HG02852 (cell line): Measurements from ENCODE around the gene PLD2.

Source experiments
- ATAC-seq: cut with Tn5 transposase; IDR thresholded peaks from one replicate; pipeline ENCODE4 v1.9.1; 2021; ENCODE audit warnings: mild to moderate bottlenecking, moderate library complexity; ENCODE audit not compliant: unreplicated experiment

Gene PLD2

GRCh38 chr17:4806777-4807604, at the start of gene PLD2:
PLD2 (plus strand) TSS chr17:4807152; CDS start chr17:4807773, 621 bp downstream.
- ATAC-seq = peak; percentile 92

DNA sequence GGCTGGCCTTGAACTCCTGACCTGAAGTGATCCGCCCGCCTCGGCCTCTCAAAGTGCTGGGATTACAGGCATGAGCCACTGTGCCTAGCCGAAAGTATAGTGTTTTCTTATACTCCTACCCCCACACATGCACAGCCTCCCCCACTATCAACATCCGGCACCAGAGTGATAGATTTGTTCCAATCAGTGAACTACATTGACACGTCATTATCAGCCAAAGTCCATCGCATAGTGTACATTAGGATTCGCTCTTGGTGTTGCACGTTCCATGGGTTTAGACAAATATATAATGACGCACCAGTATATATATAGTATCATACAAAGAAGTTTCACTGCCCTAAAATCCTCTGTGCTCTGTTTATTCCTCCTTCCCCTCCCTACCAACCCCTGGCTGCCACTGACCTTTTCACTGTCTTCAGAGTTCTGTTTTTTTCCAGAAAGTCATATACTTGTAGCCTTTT, 47.1 kb upstream of the PLD2 start:
- no peak for ATAC-seq

DNA sequence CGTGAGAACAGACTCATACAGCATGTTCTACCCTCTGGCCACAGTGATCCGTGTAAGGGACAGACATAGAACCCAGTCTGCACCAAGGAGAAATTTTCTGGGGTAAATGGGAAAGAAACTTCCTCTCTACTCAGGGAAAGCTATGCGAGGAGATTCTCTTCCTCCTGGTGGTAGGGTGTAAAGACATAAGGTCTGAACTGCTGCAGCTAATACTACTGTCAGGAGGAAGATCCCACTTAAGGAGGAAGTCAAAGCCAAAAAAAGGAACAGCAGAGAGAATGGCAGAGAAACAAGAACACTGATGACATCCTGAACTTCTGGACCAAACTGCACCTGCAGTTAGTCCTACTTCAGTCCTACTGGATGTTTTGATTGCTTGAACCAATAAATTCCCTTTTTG, 42.4 kb upstream of the PLD2 start:
- ATAC-seq = no peak

- ATAC-seq = no peak
These were observed 40.8 kb upstream of the PLD2 start for GRCh38 chr17:4766201-4766600.

GRCh38 chr17:4766723-4767122, 40.2 kb upstream of the PLD2 start:
- no peak for ATAC-seq

DNA sequence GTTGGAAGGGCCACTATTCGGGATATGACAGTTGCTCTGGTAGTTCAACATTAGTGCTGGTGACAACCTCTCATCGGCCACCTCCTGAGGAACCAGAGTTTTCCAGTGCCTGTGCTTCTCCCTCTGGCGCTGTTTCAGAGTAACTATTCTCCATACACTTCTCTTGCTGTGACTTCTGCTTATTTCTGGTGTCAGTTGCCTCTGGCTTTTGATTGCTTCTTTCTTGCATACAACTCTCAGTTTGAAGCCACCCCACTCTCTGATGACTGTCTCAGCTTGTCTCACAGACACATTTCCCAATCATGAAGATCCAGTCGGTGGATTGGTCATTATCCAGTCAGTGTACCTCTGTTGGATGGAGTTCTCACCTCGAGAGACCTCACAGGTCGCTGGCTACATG, 38.7 kb upstream of the PLD2 start:
- ATAC-seq = no peak

GRCh38 chr17:4769628-4770027, 37.3 kb upstream of the PLD2 start:
- no peak for ATAC-seq

DNA sequence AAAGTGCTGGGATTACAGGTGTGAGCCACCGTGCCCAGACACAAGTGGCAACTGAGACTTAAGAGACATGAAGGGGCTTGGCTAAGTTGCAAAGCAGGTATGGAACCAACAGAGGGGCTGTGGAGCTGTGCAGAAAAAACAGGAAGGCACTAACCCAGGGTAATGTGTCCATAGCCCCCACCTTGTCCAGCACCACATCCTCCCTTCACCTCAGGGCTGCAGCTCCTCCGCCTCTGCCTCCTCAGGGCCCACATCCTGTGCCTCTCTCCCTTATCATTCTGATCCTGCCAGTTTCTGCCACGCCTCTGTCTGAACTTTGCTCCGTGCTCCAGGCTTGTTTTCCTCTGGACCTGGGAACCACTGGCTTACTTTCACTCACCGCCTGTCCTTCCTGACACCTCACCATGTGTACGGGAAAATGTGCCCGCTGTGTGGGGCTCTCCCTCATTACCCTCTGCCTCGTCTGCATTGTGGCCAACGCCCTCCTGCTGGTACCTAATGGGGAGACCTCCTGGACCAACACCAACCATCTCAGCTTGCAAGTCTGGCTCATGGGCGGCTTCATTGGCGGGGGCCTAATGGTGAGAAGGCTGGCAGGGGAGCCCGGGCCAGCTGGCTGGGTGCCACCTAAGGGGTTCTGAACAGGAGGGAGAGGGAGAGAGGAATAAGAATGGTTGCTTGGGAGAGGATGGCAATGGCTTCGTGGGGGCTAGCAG, 35.3 kb upstream of the PLD2 start, which contains the start of gene TM4SF5:
Gene TM4SF5, plus strand, starts transcription at position 368 of the 716 bp plus-strand sequence. Its CDS starts 37 bp downstream, at position 405.
- ATAC-seq = no peak

DNA sequence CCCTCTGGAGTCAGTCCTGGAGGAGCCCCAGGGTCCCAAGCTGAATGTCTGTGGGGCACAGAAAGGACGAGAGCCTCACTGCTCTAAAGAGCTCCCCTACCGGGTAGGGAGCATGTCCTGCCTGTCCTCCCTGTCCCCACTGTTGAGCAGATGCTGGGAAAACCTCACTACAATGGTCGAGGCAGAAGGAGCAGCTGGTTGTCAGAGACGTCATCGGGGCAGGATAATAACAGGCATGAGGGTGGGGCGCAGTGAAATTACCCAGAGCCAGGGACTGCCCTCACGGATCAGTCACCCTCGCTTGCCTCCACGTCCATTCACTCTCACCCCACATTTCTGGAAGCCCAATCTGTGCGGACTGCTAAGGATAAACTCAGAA, 34.7 kb upstream of the PLD2 start:
- ATAC-seq = no peak

GRCh38 chr17:4777969-4778760, 28.8 kb upstream of the PLD2 start:
- no peak for ATAC-seq

- ATAC-seq = no peak
These were observed 26.5 kb upstream of the PLD2 start for GRCh38 chr17:4780325-4780955.

GRCh38 chr17:4782652-4783051, 24.3 kb upstream of the PLD2 start:
- ATAC-seq = no peak

DNA sequence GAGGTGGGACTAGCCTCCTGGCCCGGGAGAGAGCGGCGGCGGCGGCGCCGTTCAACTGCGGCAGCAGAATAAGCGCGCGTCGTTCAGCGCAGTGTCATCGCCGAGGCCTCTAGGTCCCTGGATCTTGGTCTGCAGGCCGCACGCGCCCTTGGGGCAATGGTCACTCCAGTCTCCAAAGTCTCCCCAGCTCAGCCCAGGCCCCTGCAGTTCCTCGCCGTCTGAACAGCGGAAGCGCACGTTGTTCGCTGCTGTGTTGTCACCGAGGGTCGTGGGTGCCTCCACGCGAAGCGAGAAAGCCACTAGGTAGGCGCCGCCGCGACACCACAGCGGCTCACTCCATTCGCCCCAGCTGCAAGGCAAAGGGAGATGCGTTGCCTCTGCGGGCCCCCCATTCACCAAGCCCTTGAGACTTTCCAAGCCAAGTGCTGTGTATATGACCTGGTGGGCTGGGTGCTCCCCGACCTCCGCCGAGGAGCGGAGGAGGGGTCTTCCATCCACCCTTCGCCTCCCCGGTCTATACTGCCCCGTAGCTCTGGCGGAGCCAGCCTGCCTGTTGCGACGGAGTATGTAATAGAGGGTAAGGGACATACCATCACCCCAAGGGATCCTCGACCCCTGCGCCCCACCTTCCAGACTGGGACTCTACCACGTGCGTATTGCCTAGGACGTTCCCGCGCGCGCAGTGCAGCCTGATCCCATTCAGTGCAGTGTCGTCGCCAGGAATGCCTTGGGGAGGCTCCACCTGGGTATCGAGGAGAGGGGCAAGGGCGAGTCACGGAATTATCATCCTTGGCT, 21.4 kb upstream of the PLD2 start:
- no peak for ATAC-seq

GRCh38 chr17:4786106-4786511, 20.8 kb upstream of the PLD2 start, which contains the start of gene VMO1:
VMO1 (minus strand) TSS chr17:4786364; CDS start chr17:4786352, 12 bp downstream.
- no peak for ATAC-seq

DNA sequence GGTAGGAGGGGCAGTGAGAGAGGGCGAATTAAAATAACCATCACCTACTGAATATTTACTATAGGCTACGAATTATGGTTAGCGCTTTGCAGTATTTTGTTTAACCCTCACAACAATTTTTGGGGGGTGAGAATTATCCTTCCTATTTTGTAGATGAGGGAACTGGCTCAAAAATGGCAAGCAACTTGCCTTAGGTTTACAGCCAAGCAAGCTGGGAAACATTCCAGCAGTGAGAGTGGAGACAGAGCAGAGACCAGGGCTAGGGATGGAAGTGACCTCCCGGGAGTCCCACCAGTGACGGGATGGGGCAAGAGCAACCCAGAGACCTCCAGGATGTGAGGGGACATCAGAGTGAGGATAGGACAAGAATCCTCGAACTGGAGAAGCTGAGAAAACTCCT, 20.4 kb upstream of the PLD2 start:
- no peak for ATAC-seq

DNA sequence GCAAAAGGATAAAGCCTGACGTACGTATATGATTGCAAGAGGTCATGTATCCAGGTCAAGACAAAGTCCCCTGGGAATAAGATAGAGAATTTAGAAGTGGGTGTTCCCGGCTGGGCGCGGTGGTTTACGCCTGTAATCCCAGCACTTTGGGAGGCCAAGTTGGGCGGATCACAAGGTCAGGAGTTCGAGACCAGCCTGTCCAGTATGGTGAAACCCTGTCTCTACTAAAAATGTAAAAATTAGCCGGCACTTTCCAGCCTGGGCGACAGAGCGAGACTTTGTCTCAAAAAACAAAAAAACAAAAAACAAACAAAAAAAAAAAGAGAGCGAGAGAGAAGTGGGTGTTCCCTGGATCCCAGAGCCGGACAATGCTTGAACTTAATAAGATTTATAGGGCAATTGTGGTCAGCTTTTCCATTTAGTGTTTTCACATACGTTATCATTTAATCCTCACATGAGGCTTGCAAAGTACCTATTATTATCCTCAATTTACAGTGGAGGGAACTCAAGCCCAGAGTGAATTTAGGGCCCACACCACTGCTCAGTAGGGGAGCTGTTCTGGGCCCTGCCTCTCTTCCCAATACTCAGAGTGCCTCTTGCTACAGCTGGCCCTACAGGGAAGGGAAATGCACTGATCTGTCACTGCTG, 18.7 kb upstream of the PLD2 start:
- no peak for ATAC-seq

- peak; percentile 19 for ATAC-seq
These were observed 17.9 kb upstream of the PLD2 start, which contains the start of gene GLTPD2 for GRCh38 chr17:4788807-4789700. GLTPD2 (plus strand) TSS chr17:4788964; CDS start chr17:4789012, 48 bp downstream.

GRCh38 chr17:4789701-4789950, 17.3 kb upstream of the PLD2 start:
- ATAC-seq = no peak
